ENCODE results near the gene PRDM16. TPM values are rescaled to one million over a fixed set of nuclear protein-coding genes. Genes with fewer than 3 reads are reported as not detected.

The PRDM16 gene
- polyA plus RNA-seq, 6 donors from 2014 or later, result not detected

DNA sequence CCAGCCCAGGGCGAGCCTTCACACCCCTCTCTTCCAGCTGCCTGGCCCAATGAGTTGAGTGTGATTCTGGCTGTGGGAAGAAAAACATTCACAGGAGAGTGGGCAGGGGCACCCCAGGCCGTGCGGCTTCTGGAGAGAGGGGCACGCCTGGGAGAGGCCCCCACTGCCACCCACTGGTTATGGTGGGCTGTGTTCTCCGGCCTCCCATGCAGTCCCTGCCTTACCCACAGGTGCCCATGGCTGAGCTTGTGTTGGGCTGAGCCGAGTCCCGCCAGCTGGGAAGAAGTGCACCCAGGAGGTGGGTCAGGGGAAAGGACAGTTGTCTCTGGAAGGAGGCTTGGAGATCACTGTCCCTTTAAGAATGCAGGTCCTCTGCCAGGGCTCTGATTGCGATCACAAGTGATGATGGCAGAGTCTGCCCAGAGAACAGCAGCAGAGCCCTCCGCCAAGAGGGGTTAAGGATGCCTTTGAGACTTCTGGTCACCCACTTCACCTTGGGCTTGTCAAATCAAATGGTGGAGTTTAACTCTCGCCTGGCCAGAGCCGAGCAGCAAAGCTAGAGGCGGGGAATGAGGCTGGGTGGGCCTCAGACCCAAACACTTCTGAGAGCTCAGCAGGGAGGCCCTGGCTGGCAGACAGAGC, 260.8 kb downstream of the PRDM16 start:
- ATAC-seq (ENCODE audit: low read depth in 2 of 2), result no peak
- peaks cover 0 to 19% (median 12%) of the 10 kb centered on the region in 3 donors for H3K27me3 Mint-ChIP-seq

DNA sequence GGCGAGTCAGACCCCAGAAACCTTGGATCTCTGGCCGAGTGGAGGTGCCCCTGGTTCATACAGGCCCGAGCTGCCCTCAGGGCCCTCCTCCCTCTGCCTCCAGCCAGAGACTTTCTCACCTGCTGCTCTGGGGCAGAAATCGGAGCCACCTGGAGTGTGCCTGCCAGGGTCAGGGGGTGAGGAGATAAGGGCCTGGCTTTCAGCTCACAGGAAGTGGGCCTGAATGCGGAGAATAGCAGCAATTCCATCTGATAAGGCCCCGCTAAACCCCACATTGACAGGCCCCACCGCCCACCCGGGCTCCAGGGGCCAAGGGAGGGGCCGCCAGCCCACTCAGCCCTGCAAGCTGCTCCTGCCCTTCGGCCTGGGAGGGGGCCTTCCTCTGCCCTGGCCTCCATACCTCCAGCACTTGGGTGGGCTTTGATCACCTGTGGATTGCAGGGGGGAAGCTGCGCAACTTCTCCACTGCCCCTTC, 261.8 kb downstream of the PRDM16 start:
- H3K4me1 Mint-ChIP-seq, result no peaks in the 10 kb centered on the region
- H3K36me3 Mint-ChIP-seq, result no peaks in the 10 kb centered on the region
- H3K27me3 Mint-ChIP-seq, result peaks cover 0 to 13% (median 9%) of the 10 kb centered on the region in 3 donors
- no peak overlapping the region for H3K4me3 Mint-ChIP-seq
- no peaks in the 10 kb centered on the region for H3K9me3 Mint-ChIP-seq
- DNase-seq (no peak), ATAC-seq (ENCODE audit: low read depth in 2 of 2) (no peak)
- H3K27ac Mint-ChIP-seq, result no peak overlapping the region

More for the DNA sequence above, 260.8 kb downstream of the PRDM16 start:
- no peaks in the 10 kb centered on the region for H3K4me1 Mint-ChIP-seq
- H3K36me3 Mint-ChIP-seq, result no peaks in the 10 kb centered on the region
- DNase-seq, result no peak
- H3K4me3 Mint-ChIP-seq, result no peak overlapping the region
- H3K9me3 Mint-ChIP-seq, result no peaks in the 10 kb centered on the region
- no peak overlapping the region for H3K27ac Mint-ChIP-seq

DNA sequence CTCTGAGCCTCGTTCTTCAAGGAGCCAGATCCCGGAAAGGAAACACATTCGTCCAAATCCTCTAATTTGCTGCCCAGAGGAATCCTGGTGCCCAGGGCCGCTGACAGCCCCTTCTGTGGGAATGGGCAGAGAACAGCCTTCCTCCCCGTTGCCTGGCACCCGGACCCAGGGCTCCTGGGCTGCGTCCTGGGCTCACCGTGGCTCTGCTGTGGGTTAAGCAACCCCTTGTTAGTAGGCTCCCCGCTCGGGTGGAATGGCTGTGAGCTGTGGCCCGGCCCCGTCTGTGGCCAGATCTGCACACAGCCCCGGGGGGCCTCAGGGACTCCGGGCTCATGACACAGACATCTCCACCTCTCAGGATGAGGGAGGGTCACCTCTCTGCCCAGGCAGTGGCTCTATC, 262.6 kb downstream of the PRDM16 start:
- Mint-ChIP-seq H3K4me1 (no peaks in the 10 kb centered on the region), H3K27me3 (peaks cover 0 to 9% (median 6%) of the 10 kb centered on the region in 3 donors), H3K4me3 (no peak overlapping the region), H3K36me3 (no peaks in the 10 kb centered on the region), H3K27ac (no peak overlapping the region), H3K9me3 (no peaks in the 10 kb centered on the region)
- no peak for DNase-seq
- no peak for ATAC-seq (ENCODE audit: low read depth in 2 of 2)

DNA sequence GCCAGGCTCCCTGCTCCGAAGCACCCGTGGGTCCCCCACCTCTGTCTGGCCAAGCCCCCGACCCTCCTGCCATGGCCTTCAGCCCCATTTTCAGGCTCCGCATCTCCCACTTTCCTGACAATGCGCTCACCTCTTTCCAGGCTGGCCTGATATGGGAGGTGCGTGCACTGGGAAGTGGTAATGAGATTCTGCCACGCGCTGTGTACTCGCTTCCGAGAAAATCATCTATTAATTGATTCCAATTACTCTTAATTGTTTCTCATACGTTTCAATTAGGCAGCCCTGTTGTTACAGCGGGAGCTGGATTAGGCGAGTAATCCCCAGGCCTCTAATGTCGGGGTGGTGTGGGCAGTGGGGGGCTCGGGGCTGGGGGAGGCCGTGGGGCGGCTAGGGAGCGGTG, 263.0 kb downstream of the PRDM16 start:
- no peak overlapping the region for H3K4me3 Mint-ChIP-seq
- no peak overlapping the region for H3K27ac Mint-ChIP-seq
- ATAC-seq (ENCODE audit: low read depth in 2 of 2), result no peak
- DNase-seq, result no peak
- H3K4me1 Mint-ChIP-seq, result no peaks in the 10 kb centered on the region
- H3K36me3 Mint-ChIP-seq, result no peaks in the 10 kb centered on the region
- H3K9me3 Mint-ChIP-seq, result no peaks in the 10 kb centered on the region
- peaks cover 0 to 9% (median under 1%) of the 10 kb centered on the region in 3 donors for H3K27me3 Mint-ChIP-seq

DNA sequence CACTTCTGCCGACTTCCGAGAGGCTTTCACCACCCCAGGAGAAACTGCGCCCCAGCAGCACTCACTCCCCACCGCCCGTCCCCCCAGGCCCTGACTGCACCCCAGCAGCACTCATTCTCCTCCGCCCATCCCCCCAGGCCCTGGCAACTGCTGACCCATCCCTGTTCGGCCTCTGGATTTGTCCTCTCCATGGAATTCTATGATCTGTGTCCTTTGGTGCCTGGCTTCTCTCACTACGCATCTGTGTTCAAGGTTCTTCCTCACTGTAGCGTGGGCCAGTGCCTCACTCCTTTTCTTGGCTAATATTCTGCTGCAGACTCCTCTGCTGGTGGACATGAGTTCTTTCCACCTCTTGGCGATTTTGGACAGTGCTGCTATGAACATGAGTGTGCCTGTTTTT, 263.7 kb downstream of the PRDM16 start:
- Mint-ChIP-seq H3K27me3 (peaks cover 0 to 9% (median 0%) of the 10 kb centered on the region in 3 donors), H3K9me3 (peaks cover 0 to 2% (median 0%) of the 10 kb centered on the region in 7 donors), H3K4me3 (no peak overlapping the region), H3K36me3 (no peaks in the 10 kb centered on the region), H3K4me1 (no peaks in the 10 kb centered on the region), H3K27ac (peak overlapping the region in 1 of 6 donors; percentile 64)
- no peak for ATAC-seq (ENCODE audit: low read depth in 2 of 2)
- no peak for DNase-seq

DNA sequence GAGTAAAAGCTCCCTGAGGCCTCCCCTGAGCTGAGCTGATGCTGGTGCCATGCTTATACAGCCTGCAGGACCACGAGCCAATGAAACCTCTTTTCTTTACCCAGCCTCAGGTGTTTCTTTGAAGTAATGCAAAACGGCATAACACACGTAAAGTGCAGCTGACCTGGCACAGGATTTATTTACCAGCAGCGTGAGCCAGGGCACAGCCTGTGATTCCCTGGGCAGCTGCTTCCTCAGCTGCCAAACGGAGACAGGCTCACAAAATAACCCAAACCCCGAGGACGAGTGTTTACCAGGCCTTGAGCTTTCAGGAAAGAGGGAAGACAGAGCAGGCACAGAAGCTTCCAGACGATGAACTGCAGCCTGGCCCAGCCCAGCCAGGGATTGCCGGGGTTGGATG, 264.9 kb downstream of the PRDM16 start:
- Mint-ChIP-seq H3K27ac (no peak overlapping the region), H3K4me3 (no peak overlapping the region), H3K36me3 (no peaks in the 10 kb centered on the region), H3K27me3 (peaks cover 0 to 9% (median 0%) of the 10 kb centered on the region in 3 donors), H3K9me3 (peaks cover 0 to 2% (median 0%) of the 10 kb centered on the region in 7 donors), H3K4me1 (no peaks in the 10 kb centered on the region)
- ATAC-seq (ENCODE audit: low read depth in 2 of 2) (no peak), DNase-seq (no peak)

DNA sequence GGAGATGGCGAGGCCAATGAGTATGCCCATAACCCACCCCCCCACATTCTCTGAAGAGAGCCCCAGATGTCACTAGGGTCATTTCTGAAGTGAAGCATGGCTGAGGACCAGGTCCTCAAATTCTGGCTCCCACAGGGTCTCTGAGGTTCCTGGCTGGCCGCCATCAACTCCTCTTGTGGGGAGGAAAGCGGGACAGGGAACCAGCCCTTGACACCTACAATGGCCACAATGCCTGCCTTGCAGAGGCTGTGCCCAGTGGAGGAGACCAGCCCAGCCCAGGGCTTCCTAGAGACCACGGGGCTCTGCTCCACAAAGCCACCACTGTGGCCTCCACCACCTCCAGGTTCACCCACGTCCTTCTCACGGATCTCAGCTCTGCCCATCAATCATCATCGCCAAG, 265.4 kb downstream of the PRDM16 start:
- Mint-ChIP-seq H3K4me3 (no peak overlapping the region), H3K27me3 (peaks cover 0 to 9% (median 0%) of the 10 kb centered on the region in 3 donors), H3K27ac (no peak overlapping the region), H3K9me3 (peaks cover 0 to 2% (median 0%) of the 10 kb centered on the region in 7 donors), H3K4me1 (no peaks in the 10 kb centered on the region), H3K36me3 (no peaks in the 10 kb centered on the region)
- DNase-seq (no peak), ATAC-seq (ENCODE audit: low read depth in 2 of 2) (no peak)

DNA sequence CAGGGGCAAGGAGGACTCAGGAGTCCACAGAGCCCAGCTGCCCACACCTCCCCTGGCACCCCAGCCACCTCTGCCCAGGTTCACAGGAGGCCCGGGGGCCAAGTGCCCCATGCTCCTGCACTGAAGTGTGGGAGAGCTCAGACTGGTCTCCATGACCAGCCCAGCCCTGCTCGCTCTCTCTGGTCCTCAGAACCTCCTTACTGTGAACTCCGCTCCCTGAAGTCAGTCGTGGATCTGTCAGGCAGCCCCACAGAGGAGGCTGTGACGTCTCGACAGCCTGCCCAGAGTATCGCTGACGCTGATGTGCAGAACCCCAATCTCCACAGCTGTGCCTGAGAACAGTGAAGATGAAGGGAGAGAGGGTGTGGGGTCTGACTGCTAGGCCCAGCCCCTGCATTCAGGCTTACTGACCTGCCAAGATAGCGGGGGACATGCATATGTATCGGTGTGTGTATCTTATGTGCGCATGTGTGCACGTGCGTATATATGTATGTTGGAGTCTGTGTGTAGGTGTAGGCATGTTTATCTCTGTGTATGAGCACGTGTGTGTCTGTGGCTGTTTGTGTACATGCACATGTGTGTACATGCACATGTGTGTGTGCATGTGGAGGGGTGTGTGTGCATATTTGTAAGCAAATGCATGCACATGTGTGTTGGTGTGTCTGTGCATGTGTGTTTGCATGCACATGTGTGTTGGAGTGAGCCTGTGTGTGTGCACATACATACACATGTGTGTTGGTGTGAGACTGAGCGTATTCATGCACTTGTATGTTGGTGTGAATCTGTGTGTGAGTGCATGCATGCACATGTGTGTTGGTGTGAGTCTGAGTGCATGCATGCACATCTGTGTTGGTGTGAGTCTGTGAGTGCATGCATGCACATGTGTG, 267.0 kb downstream of the PRDM16 start:
- Mint-ChIP-seq H3K27me3 (peaks cover 0 to 9% (median 0%) of the 10 kb centered on the region in 3 donors), H3K4me3 (no peak overlapping the region), H3K9me3 (peaks cover 0 to 2% (median 0%) of the 10 kb centered on the region in 7 donors), H3K36me3 (no peaks in the 10 kb centered on the region), H3K27ac (no peak overlapping the region), H3K4me1 (no peaks in the 10 kb centered on the region)
- ATAC-seq (ENCODE audit: low read depth in 2 of 2) (no peak), DNase-seq (no peak)

DNA sequence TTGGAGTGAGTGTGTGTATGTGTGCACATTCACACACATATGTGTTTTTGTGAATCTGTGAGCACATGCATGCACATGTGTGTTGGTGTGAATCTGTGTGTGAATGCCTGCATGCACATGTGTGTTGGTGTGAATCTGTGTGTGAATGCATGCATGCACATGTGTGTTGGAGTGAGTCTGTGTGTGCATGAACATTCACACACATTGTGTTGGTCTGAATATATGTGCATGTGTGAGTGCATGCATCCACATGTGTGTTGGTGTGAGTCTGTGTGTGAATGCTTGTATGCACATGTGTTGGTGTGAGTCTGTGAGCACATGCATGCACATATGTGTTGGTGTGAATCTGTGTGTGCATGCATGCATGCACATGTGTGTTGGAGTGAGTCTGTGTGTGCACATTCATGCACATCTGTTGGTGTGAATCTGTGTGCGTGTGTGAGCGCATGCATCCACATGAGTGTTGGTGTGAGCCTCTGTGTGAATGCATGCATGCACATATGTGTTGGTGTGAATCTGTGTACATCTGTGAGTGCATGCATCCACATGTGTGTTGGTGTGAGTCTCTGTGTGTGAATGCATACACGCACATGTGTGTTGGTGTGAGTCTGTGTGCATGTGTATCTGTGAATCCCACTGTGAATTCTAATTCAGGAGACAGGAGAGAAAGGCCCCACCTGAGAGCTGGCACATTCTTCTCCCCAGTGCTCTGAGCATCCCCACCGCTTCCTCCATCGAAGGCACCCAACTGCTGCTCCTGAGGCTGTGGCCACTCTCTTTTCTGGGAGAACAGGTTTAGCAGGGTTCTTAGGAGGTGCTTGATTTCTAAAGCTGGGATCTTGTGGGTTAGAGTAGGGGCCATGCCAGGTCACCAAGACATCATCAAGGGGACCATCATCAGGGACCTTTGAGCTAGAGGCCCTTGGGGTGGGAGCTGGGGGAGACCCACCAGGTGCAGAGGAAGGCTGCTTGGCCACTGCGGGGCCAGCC, 267.9 kb downstream of the PRDM16 start:
- Mint-ChIP-seq H3K4me3 (no peak overlapping the region), H3K27ac (no peak overlapping the region), H3K36me3 (no peaks in the 10 kb centered on the region), H3K9me3 (peaks cover 0 to 7% (median 0%) of the 10 kb centered on the region in 7 donors), H3K27me3 (peaks cover 0 to 9% (median 0%) of the 10 kb centered on the region in 3 donors), H3K4me1 (no peaks in the 10 kb centered on the region)
- ATAC-seq (ENCODE audit: low read depth in 2 of 2), result no peak
- no peak for DNase-seq

DNA sequence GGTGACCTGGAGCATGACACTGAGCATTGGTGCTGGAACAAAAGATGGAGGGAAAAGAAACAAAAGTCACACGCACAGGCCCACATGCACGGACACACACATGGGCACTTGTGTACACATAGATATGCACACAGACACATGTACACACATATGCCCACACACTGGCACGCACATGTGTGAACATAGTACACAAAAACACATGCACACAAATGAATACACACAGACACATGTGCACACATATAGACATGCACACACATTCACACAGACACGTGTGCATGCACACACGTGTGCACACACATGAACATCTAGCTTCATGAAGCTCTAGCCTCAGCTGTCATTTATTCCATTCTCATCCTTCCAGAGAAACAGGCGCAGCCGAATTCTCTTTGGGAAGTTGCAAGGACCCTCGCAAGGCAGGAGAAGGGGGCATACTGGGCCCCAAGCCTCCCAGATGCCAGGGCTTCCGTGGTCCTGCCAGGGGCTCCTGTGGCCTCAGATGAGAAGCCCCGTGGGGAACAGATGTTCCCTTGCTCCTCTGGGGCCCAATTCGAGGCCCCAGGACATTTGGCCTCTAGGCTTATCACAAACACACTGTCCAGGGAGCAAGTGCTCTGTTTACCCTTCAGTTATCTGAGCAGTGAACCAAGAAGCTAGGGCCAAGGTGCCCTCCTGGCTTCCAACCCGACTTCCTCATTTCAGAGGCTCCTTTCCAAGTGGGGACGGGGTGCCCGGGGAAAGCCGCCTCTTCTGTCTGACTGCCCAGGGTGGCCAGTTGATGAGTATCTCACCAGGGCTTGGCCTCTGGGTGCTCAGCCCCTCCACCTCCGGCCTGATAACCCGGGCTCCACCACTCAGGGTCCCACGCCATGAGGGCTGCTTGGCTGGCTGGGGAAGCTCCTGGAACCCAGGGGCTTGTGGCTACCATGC, 269.1 kb downstream of the PRDM16 start:
- no peak for ATAC-seq (ENCODE audit: low read depth in 2 of 2)
- peaks cover 0 to 13% (median 5%) of the 10 kb centered on the region in 7 donors for H3K9me3 Mint-ChIP-seq
- H3K4me3 Mint-ChIP-seq, result no peak overlapping the region
- no peak overlapping the region for H3K27ac Mint-ChIP-seq
- no peaks in the 10 kb centered on the region for H3K4me1 Mint-ChIP-seq
- H3K36me3 Mint-ChIP-seq, result no peaks in the 10 kb centered on the region
- DNase-seq, result no peak
- H3K27me3 Mint-ChIP-seq, result peaks cover 0 to 2% (median 0%) of the 10 kb centered on the region in 3 donors

DNA sequence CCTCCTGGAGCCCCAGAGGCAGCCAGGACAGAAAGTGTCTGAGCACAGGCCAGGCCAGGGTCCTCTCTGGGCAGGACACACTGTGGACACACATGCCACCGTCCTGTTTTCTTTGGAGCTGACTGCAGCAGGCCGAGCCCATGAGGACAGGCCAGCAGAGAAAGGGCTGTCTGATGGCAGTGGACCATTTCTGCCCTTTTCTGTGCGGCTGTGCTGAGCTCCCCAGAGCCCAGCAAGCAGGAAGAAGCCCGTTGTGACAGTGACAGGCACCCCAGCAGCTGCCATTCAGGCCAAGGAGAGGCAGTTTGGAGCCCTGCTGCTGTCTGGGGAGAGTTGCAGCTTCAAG, 269.7 kb downstream of the PRDM16 start:
- no peak for DNase-seq
- Mint-ChIP-seq H3K4me1 (no peaks in the 10 kb centered on the region), H3K36me3 (peaks cover 0 to 2% of the 10 kb centered on the region in 2 donors), H3K9me3 (peaks cover 0 to 19% (median 9%) of the 10 kb centered on the region in 7 donors), H3K4me3 (no peak overlapping the region), H3K27me3 (no peaks in the 10 kb centered on the region), H3K27ac (no peak overlapping the region)
- ATAC-seq (ENCODE audit: low read depth in 2 of 2), result no peak

DNA sequence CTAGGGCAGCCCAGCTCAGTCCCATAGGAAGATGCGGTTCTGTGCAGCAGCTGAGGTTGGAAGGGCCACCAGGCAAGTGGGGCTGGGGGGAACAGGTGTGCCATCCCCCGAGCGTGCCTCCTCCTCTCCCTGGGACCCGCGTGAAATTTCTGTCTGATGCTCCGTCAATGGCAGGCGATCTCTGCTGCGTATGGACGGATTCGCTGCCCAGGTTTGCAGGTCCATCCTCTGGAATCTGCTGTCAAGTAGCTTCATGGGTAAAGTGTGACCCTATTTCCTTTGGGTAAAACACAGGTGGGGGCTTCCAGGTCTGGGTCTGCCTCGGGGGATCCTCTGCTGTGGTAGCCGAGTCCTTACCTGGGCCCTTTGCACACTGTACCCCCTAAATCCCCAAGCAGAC, 270.9 kb downstream of the PRDM16 start:
- H3K27me3 Mint-ChIP-seq, result no peaks in the 10 kb centered on the region
- no peak overlapping the region for H3K27ac Mint-ChIP-seq
- peaks cover 0 to 31% (median 20%) of the 10 kb centered on the region in 7 donors for H3K9me3 Mint-ChIP-seq
- H3K4me1 Mint-ChIP-seq, result no peaks in the 10 kb centered on the region
- ATAC-seq (ENCODE audit: low read depth in 2 of 2) (no peak), DNase-seq (no peak)
- H3K4me3 Mint-ChIP-seq, result no peak overlapping the region
- H3K36me3 Mint-ChIP-seq, result peaks cover 0 to 12% of the 10 kb centered on the region in 2 donors

Measured in naive B cell (primary cell).